Ecto neural progenitor cell (in vitro differentiated cells): ENCODE results near the gene SMAD7.

Experiments
- DNase-seq: peaks from one replicate; pipeline ENCODE4 v3.0.0-alpha.2; 2018; ENCODE audit warnings: low spot score

Gene SMAD7

DNA sequence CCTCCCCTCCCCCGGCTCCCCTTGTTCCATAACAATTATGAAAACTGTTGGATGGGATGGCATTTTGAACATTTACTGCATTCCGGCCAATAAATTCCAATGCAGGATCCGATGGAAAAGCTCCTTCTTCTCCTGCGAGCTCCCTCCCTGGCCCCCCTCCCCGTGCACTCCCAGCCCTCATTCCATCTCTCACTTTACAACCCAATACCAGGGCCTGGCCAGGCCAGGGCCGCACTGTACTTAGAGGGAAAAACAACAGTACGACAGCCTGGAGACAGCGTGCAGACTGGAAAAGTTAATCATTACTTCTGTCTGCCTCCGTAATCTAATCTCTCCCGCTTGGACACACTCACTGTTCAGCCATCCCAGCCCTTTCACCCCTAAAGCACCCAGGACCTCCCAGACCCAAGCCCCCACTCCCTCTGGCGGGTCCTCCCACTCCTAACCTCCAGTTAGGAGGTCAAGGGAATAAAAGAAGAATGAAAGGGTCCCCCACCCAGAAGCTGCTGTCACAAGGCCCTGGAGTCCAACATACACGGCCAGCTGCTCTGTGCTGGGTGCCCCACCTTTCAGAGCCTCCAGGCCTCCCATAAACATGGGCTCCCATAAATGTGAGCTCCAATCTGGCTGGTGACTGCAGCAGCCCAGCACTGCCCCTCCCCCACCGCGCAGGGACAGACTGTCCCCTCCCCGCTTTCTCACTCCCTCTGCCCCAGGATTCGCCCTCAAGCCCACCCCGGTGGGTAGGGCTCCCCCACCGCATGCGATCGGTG is 20.6 kb downstream of the SMAD7 start:
- DNase-seq, result no peak

DNA sequence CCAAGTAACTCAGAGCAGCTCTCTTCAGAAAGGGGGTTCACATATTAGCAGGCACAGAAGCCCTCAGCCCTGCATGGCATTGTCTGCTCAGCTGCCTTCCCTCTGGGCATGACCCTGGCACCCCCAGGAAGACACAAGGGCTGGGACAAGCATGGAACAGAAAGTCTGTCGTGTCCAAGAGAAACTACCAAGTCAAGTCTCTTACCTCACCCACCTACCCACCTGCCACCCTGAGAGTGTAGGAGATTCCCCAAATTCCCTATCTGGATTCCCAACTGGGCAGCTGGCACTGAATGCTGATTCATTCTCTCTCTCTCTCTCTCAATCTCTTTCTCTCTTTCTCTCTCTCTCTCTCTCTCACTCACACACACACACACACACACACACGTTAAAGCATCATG is 21.6 kb downstream of the SMAD7 start:
- no peak for DNase-seq

DNA sequence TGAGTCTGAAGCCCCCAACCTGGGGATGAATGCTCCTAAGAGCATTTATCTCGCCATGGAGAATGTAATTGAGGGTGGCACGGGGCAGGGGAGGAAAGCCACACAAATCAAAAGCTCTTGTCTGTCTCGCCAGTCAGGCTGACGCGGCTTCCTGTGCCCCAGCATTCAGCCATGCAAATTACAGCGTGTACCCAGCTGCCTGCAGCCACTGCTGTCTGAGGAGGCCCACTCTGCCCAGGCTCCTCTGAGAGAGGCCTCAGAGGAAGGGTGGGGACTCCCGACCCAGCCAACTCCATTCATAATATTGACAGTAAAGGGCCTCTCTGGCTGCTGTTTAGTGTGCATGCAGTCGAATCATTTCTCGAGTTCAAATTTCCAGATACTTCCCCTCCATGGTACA is 22.0 kb downstream of the SMAD7 start:
- DNase-seq, result no peak

DNA sequence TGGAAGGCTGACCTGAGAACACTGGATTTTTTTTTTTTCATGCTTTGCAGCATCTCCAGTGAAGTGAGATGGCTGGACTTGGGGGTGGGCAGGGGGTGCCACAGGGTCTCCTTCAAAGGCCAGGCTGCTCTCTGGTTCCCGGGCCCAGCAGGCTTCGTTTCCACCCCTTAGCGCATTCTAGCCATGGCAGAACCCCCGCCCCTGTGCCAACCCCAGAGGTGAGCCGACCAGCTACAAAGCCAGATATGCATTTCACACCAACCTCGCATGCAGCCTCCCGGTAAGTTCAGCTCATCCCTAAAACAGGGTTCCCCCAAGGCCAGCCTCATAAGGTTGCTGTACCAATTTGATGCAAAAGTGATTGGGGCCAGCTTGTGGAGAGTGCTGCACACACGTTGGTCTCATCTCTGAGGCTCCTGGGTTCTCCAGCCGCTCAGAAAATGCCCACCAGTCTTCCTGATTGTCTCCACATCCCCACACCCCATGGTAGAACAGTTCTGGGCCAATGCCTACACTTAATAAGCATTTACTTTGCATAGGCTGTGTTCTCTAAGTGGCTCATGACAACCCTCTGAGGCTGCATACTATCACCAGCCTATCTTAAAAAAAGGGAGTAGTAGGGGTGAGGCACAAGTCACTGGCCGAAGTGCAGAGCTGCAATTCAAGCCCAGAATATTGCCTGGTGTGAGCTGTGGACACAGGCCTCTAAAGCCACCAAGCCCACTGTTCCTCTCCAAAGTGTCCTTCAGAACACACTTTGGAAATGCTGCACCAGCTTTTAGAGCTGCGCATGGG is 23.3 kb downstream of the SMAD7 start:
- DNase-seq, result no peak

DNA sequence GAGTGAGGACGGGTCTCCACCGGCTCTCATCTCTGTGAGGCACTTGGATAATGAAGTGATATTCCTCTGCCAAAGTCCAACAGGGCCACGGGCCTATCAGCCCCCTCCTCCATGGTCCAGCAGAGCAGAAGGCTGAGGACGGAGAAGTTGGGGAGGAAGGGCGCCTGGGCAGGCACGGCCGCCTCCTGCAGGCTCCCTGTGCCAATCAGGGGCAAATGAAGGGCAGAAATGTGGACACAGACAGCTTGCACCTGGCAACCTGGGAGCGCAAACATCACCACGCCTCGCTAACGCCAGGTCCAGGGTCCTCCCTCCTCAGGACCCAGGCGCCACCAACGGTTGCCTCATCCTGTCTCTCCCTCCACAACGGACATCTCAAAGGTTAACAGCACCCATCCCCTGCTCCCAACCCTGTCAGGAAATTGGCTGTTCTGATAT is 24.3 kb downstream of the SMAD7 start:
- DNase-seq, result no peak

DNA sequence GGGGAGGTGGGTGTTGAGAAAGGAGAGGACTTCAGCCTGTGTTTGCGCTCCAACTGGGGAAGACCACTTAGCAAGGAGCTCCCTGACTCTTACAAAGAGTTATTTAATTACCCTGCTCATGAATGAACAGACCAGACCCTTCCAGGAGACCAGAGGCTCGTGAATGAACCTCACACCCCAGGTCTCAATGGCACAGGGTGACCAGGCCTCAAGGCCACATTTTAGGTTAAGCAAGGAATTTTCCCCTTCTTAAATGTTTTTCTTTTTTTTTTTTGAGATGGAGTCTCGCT is 25.3 kb downstream of the SMAD7 start:
- DNase-seq, result no peak

DNA sequence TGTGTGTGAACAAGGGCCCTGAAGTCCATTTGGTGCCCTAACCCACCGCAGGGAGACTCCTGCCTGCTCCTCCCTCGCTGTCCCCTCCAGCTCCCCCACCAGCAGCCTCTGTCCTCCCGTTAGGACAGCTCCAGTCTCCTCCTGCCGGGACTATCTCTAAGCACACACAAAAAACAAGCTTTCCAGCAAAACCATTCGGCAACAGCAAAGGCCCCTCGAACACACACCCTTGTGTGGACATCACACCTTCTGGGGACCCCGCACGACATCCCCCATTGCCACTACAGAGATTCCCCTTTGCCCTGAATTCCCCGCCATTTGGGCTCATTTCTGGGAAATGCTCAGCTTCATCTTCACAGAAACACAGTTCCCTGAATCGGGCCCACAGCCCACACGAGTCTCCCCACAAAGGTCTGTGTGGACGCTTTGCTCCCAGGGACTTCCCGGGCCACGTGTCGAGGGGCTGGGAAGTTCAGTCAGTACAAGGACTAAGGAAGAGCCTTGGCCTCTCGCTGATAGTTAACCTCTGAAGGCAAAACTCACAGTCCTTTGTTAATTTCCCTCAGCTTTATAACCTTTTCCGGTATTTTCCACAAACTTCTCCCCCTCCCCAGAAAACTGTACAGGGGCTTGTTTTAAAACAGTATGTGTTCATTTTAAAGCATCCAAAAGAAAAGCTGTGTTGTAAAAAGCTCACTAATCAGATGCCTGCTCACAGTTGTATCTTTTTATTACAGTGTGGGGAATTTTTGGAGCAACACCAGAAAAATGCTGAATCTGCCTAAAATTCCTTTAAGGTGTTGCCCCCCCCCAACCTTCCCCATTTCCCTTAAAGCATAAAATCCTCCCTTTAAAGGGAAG is 25.9 kb downstream of the SMAD7 start:
- no peak for DNase-seq

DNA sequence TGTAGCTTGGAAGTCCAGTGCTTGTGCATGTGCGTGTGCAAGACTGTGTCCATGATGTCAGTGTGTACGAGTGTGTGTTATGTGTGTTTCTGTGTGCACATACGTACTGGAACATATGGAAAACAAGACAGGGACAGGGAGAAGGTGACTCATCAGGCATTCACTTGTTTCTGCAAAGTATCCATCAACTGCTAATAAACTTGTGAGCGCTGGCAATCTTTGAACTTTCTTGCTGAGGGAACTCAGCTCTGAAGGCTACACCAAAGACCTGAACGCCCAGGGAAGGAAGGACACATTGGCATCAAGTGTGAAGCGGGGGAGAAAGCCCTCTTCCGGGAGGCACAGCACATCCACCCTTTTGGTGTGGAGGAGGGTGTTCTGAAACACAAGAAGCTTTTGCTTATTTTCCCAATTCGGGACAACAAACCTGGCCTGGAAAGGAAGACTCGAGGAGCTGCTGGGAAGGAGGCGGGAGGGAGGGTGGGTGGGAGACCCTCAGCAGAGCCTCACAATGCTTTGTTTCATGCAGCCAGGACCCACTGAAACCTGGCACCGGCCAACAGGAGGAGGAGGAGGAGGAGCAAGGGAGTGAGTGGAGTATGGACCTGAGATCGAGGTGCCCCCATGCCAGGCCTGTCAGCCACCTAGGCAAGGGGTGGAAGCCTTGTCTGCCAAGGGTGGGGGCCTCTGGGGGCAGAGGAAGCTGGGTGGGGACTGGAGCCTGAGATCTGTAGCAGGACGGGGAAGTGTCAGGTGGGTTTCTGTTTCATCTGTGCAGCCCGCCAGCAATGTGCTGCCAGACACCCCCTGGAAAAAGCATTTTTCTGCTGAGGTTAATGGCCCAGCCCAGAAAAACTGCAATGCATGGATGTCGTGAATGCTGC is 26.8 kb downstream of the SMAD7 start:
- DNase-seq, result no peak

DNA sequence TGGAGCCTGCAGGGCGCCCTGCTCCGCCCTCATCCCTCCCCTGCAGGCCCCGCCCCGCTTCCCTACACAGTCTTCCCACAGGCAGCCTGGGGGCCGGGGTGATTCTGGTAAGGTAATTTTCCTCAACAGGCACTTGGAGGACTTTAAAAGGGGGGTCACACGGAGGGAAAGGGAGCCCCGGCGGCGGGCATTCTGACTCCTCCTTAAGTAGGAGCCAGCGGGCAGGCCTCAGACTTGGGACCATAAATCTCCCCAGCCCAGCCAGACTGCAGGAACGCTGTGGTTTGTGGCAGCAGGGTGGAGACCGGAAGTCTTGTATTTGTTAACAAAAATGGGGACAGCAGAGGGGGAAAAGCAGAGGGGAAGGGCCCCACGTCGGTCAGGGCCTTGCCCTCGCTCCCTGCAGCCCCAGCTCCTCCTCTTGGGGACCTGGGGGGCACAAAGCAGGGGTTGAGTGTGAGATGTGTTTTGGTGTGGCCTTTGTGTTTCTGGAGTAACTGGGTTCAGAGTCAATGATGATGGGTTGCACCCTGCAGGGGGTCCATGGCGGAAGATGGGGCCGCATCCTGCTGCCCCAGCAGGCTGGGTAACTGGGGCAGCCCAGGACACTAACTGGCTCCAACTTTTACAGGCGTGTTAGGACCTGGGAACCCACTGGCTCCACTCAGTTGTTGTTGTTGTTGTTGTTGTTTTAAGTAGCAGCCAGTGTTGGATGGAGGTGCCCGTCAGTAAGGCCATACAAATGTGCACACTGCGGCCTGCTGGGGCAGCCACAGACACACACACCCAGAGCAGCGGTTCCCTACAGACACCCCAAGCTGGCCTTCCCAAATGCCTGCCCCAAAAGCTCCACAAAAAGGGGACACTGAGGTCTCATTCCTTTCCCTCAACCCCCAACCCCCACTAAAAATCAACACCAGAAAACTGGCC is 27.7 kb downstream of the SMAD7 start:
- no peak for DNase-seq

DNA sequence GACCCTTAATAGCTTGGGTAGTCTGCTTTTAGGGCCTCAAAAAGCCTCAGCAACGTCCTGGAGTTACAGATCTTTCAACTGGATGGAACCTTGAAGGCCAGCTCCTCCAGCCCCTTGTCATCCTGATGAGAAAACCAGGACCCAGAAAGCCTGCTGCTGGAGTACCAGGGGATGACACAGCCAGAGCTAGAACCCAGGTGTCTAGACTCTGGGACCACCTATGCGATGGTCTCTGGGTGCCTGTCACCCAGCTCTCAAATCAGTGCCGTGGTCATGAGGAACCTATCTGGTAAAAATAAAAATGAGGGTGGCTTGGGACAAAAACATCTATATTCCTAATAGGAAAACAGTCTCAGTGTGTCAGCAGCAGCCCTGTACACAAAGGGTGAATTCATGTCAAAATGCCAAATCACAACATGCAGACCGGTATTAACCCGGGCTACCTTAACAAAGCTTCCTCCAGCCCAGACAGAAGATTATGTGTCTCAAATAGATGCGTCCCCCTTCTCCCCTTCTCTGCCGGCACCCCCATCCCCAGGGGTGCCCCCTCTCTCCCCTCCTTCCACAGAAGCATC is 28.5 kb downstream of the SMAD7 start:
- DNase-seq, result no peak

DNA sequence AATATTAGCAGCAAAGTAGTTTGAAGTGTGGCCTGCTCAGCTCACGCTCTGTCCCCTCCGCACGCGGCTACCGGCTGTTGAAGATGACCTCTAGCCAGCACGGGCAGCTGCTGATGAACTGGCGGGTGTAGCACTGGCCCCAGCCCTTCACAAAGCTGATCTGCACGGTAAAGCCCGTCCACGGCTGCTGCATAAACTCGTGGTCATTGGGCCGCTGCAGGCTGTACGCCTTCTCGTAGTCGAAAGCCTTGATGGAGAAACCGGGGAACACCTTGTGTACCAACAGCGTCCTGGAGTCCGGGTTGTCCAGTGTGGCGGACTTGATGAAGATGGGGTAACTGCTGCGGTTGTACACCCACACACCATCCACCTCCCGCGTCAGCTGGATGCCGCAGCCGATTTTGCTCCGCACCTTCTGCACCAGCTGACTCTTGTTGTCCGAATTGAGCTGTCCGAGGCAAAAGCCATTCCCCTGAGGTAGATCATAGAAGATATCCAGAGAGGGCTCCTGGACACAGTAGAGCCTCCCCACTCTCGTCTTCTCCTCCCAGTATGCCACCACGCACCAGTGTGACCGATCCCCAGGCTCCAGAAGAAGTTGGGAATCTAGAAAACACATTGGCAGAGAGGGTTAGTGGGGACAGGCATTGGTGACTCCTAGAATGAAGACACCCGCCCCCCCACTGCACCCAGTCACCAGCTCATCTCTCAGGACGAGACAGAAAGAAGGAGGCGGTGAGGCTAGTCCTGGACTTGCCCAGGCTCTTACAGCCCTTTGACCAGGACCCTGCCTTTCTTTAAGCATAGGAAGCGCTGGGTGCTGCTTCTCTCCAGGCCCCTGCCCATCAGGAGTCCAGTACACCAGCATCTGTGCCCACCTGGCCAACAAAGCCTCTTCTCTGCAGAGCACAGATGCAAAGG is 29.2 kb downstream of the SMAD7 start:
- DNase-seq, result no peak

DNA sequence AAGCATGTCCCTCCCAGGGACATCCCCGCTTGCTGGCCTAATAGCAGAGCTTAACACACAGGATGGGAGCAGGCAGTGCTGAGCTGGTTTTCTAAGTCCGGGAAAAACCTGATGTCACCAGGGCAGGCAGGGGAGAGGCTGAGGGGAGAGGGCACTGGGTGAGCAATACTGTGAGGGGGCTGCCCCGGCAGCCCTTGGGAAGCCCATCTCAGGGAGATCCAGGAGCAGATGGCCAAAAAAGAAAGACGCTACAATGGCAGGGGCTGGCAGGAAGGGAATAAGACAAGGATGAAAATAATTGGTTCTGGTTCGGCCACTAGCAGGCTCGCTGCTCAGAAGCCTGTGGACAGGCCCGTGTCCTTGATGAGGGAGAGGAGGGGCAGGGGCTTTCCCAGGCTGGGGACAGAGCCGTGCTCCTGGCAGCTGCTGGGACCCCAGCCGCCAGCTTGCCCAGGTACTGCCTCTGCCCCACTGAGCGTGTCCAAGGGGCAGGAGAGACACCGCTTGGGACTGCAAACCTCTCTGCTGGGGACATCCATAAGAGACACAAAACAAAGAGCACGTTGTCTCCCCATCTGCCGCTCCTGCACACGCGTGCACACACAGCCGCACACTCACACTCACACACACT is 30.2 kb downstream of the SMAD7 start:
- no peak for DNase-seq

DNA sequence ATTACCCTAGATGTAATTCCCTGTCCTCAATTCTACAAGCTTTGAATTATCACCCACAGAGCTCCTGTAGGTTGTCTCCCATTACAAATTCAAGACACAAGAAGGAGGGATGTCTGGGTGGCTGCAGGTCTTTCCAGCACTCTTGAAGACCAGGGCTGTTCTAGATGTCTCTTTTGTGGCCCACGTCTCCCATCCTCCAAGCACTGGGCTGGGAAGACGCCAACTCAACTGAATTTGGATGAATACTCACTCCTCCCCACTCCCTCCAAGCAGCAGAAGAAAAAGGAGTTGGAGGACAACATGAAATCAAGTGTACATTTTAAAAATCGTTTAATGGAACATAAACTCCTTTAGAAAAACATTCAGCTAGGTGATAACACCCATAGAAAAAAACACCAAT is 31.2 kb downstream of the SMAD7 start:
- DNase-seq, result no peak

DNA sequence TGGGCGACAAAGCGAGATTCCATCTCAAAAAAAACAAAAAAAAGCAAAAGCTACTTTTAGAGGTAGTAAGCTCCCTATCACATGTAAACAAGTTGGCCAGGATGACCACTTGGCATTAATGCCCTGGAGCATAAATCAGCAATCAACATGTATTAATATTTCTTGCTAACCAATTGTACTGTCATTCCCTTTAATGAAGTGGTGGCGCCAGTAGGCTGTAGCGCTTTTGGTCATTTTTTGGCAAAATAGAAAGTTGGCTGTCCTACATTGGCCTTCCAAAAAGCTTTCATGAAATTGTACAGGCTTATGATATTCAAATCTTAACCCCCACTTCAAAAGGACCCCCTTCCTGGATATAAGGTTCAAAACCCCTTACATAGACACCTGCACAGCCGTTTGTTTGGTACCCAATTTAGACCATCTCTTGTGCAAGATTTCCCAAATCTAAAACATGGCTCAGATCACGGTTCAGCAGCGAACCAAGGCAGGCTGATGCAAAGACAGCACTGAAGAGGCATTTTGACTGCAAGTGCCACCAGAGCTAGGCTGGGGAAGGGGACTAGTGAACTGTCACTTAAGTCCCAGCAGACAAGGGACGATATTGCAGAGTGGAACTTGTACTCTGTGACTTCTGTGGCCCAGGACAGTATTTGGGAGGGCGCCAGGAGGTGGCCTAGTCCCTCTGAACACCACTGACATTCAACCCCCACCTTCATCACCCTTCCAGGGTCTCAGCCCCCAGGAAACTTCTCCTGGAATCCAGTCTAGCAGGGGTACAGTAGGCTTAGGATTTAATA is 31.9 kb downstream of the SMAD7 start:
- DNase-seq, result no peak

DNA sequence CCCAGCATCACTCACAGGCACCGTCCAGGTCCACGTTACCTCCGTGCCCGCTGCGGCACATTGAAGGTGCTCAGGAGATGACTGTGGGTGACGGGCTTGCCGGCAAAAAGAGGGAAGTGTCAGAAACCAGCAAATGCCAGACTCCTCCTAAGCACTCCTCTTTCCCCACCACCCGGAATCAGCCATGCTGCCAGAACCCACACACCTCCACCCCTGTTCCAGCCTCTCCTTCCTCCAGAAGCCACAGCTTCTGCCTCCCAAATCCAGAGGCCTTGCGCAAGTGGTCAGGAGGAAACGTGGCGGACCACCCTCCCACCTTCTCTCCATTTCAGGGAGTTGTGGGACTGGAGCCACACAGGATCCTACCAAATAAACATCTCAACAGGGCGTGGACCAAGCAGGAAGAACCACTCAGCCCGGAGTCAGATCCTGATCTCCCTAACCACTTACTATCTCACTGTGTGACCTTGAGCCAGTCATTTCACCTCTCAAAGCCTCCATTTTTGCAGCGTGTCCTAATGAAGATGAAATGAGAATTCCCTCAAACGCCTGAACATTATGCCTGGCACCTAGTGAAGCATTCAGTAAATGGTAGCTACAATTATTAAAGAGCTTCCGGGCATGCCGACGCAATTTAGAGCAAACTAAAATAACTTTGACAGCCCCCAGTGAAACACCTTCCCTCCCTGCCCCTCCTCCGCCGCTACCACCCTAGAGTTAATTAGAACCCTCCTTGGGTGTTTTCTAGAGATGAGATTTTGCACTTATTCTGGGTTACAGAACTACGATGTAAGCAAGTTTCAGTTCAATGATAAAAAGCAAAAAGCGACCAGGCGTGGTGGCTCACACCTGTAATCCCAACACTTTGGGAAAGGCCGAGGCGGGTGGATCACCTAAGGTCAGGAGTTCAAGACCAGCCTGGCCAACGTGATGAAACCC is 32.9 kb downstream of the SMAD7 start:
- no peak for DNase-seq

DNA sequence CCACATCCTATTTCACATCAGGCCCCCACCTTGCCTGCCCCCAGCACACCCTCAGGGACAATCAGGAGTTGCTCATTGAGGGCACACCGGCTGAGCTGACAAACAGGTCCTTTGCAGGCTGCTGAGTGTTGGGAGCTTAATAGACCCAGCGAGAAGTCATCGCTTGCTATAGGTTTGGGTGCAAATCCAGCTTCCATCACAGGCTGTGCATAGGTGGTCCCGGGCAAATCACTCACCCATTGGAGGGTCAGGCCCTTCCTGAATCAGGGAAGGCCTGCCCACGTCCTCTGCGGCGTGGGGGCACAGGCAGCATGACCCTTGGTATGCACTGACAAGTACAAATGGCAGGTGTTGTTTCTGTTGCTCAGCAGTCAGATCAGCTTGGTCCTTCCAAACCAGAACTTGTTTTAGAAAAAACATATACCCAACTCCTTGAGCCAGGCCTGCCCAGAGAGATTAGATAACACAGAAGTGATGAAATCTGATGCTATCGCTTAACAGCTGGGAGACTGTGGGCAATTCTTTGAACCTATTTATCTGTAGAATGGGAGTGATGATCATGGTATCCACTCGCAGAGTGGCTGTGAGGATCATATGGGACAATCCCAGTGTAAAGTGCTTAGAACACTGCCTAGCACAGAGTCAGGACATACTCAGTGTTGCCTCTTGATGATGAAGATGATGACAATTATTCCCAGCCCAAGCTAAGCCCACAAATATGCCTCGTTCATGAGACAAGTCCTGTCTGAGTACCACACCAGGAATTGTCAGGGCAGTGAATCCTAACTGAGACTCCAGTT is 34.9 kb downstream of the SMAD7 start:
- DNase-seq, result no peak
